ENCODE results near the gene SHISA6. TPM values are rescaled to one million over a fixed set of nuclear protein-coding genes. Genes with fewer than 3 reads are reported as not detected.

The SHISA6 gene
- total RNA-seq, 1 experiment from 2014 or later = 2.9 TPM

GRCh38 chr17:11485336-11486100, 244.5 kb downstream of the SHISA6 start:
- H3K9ac ChIP-seq (ENCODE audit: extremely low read depth, insufficient read length, low read length) = no peak overlapping the region
- H3K4me2 ChIP-seq (ENCODE audit: insufficient read depth, insufficient read length, low read length) = no peak overlapping the region
- no peak overlapping the region for H3K4ac ChIP-seq (ENCODE audit: low read depth, low read length)
- H4K91ac ChIP-seq (ENCODE audit: insufficient read length, low read depth, low read length) = no peak overlapping the region
- H3K23me2 ChIP-seq (ENCODE audit: insufficient read length, low read depth, low read length, poor library complexity, severe bottlenecking) = no peaks in the 10 kb centered on the region
- no peak overlapping the region for H4K8ac ChIP-seq (replicated peaks; ENCODE audit: insufficient read length, low read depth, low read length)
- H3K27ac ChIP-seq (ENCODE audit: insufficient read length, low read depth, low read length) = no peak overlapping the region
- H3K18ac ChIP-seq (ENCODE audit: insufficient read length, low read depth, low read length) = no peak overlapping the region
- H3K4me1 ChIP-seq (ENCODE audit: insufficient read depth, low read length) = no peaks in the 10 kb centered on the region
- H2AFZ ChIP-seq (ENCODE audit: low read length) = no peak overlapping the region
- H3K14ac ChIP-seq (ENCODE audit: insufficient read depth, low read length) = no peak overlapping the region; the same call in 1 of the 2 replicates
- Mint-ChIP-seq H3K36me3 (ENCODE audit: insufficient read depth in 1 of 3, low read depth in 3 of 3) (no peaks in the 10 kb centered on the region), H3K27ac (peak overlapping the region in 1 of 3 experiments; percentile 32; a peak in 1 of 7 replicates), H3K4me1 (peaks cover 24 to 29% of the 10 kb centered on the region in 2 experiments), H3K9me3 (no peaks in the 10 kb centered on the region), H3K27me3 (ENCODE audit: low read depth) (peaks cover 13% of the 10 kb centered on the region), H3K4me3 (no peak overlapping the region)
- H2AK5ac ChIP-seq (ENCODE audit: insufficient read length, low read length) = no peak overlapping the region
- no peak overlapping the region for H2BK20ac ChIP-seq (ENCODE audit: low read depth, low read length, poor library complexity, severe bottlenecking)
- H2BK15ac ChIP-seq (ENCODE audit: low read depth, low read length) = no peak overlapping the region
- no peak overlapping the region for H4K5ac ChIP-seq (ENCODE audit: insufficient read length, low read depth, low read length)
- no peaks in the 10 kb centered on the region for H4K20me1 ChIP-seq (ENCODE audit: control insufficient read depth, insufficient read depth, insufficient read length)
- no peaks in the 10 kb centered on the region for H3K9me3 ChIP-seq (ENCODE audit: control insufficient read depth, low read depth, low read length)
- DNase-seq = no peak
- H3K23ac ChIP-seq (ENCODE audit: insufficient read length, low read depth, low read length) = no peak overlapping the region
- no peak overlapping the region for H2BK5ac ChIP-seq (ENCODE audit: insufficient read length, low read length)
- no peaks in the 10 kb centered on the region for H3K79me2 ChIP-seq (ENCODE audit: insufficient read depth, low read length)
- no peak overlapping the region for H3K56ac ChIP-seq (ENCODE audit: insufficient read length, low read depth, low read length)
- no peaks in the 10 kb centered on the region for H3K27me3 ChIP-seq (ENCODE audit: insufficient read depth, low read length)
- no peak overlapping the region for H2BK120ac ChIP-seq (ENCODE audit: low read depth, low read length, poor library complexity, severe bottlenecking)
- no peak overlapping the region for H2BK12ac ChIP-seq (ENCODE audit: insufficient read length, low read depth, low read length)
- TF ChIP-seq CTCF (conservative IDR thresholded peaks at IDR 0.05) = no peak
- H3K79me1 ChIP-seq (ENCODE audit: insufficient read depth, low read depth, low read length, poor library complexity, severe bottlenecking) = no peaks in the 10 kb centered on the region
- H3T11ph ChIP-seq (ENCODE audit: low read length) = no peak overlapping the region
- WGBS (ENCODE audit: extremely low coverage, insufficient read length, low lambda C conversion rate) = no CpG with 5 or more reads among the region's 12 CpGs
